GM21737 (cell line): ENCODE results near the gene TMEM184B.

Experiments used
- ATAC-seq: cut with Tn5 transposase; IDR thresholded peaks from one replicate; pipeline ENCODE4 v1.9.1; 2021; ENCODE audit warnings: mild to moderate bottlenecking, moderate library complexity; ENCODE audit not compliant: unreplicated experiment

The TMEM184B gene

DNA sequence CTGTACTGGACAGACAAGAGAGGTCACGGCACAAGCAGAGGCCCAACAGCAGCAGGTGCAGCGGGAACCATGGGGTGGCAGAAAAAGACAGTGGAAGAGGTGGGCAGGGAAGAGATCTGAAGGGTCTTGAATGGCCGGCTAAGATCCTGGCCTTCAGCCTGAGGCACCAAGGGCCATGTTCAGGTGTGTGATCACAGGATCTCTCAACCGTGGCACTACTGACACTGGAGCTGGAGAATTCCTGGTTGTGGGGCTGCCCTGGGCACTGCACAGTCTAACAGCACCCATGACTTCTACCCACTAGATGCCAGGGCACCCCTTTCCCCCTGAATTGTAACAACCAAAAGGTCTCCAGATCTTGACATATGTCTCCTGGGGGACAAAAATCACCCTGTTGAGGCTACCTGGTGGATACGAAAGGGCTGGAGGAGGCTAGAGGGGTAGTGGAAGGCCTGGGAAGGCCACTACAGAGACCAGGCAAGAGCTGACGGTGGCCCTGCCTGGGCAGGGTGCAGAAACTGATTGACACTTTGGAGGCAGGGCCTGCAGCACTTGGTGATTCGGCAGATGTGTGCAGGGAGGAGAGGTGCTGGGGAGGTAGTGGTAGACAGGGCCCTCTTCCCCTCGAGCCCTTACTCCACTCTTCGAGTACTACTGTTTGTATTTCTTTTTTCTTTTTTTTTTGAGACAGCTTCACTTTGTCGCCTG is 36.1 kb upstream of the TMEM184B start:
- no peak for ATAC-seq

DNA sequence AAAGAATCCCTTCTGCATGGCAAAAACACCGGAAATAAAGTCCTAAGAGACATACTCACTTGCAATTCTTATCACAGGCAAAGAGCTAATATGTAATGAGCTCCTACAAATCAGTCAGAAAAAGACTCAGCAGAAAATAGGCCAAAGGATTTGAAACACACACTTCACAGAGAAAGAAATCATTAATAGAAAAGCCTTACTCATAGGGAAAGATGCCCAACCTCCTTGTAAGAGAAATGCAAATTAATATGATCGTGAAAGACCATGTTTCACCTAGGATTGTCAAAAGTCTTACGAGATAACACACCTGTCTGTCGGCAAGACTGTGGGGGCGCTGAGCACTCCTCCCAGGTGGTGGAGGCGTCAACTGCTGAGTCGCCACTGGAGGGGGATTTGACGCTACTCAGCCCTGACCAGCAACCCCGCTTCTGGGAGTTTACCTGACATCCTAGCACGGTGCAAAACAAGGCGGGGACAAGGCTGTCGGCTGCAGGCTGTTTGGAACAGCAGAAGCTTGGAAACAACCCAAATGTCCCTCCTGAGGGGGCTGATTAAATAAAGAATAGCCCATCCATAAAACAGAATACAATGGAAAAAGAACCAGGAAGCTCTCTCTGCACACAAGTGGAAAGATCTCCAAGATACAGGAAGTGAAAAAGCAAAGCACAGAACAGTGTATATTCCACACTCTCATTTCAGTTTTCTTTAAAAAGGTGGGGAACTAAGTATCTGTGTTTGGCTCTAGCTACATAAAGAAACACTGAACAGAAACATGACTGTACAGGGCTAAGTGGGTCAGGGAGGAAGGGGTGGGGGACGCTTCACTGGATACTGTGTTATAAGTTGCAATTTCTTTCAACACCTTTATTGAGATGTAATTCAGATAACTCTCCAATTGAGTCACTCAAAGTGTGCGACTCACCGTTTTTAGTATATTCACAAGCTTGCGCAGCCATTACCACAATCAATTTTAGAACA is 33.0 kb upstream of the TMEM184B start:
- peak; percentile 60 for ATAC-seq

DNA sequence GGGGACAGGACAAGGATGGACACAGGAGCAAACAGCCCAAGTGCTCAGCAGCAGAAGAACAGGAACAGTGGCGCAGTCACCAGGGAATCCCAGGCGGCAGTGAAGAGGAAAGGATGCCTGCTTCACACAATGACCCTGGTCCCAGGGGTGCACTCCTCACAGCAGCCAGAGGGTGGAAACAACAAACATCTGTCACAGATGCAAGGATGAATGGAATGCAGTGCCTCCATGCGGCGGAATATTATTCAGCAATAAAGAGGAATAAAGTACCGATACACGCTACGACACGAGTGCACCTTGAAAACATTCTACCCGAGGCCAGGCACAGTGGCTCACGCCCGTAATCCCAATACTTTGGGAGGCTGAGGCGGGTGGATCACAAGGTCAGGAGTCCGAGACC is 31.7 kb upstream of the TMEM184B start:
- no peak for ATAC-seq

DNA sequence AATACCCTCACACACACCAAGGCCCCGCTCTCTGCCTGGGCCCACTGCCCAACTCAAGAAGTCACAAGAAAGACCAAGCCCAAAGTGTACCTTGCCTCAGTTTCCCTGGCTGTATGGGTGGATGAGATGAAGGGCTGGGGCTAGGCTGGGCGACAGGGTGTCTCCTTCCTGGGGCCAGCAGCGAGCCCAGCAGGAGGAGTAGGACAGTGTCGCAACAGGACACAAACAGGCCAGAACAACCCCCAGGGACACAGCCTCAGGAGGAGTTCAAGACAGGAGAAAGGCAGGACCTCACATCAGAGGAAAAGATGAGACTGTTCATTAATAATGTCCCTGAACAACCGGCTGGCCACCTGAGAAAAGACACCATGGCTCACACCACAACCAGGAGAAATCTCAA is 31.2 kb upstream of the TMEM184B start:
- no peak for ATAC-seq

DNA sequence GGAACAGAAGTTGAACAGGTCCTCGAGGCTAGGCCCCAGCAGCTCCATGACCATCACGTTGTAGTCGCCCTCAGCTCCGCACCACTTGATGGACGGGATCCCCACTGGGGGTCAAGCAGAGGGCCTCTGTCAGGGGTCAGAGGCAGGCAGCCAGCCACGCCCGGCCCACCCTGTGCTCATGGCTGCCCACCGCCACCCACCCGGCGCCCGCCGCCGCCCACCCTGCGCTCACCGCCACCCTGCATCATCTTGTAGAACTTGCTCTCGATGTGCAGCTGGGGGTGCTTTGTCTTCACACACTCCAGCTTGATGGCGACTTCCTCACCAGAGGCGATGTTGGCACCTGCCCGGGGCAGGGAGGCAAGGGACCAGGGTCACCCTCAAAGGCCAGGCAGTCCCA is 30.1 kb upstream of the TMEM184B start:
- no peak for ATAC-seq

DNA sequence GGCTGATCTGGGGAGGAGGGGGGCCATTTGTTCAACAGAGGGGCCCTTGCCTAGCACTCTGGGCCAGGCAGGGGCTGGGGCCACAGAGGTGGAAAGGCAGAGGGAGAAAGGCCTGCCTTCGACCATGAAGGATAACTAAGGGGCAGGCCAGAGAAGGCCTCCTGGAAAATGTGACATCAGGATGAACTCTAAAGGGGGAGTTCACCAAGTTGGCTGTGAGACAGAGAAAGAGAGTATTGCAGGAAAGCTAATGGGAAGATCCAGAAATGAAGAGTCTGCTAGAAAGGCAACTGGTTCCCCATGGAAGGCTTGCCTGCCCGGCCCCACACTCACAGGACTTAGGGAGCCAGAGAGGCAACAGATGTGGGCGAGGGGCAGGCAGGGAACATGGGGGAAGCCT is 28.1 kb upstream of the TMEM184B start:
- no peak for ATAC-seq

DNA sequence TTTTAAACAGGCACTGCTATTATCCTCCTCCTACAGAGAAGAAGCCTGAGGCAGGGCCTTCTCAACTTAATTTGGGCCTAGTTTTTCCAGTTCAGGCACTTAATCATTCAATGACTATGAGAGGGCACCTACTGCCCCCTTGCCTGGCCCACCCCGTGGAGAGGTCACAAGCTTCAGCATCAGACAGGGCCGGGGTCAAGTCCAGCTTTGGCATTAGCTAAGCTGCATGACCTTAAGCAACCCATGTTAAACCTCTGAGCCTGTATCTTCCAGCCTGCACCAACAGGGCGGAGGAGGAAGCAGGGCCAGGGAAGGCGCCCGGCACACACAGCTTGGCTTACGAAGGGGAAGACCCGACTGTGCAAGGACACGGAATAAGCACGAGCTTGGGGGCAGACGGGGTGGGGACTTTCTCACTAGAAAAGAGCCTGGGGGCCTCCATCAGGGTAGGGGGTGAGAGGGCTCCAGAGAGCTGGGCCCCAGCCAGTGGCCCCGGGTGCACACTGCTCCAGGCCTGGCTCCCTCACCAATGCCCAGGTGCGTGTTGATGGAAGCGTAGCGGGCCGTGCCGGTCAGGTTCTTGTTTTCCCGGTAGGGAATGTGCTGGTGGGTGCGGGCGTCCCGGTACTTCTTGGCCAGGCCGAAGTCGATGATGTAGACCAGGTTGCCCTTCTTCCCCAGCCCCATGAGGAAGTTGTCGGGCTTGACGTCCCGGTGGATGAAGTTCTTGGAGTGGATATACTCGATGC is 27.6 kb upstream of the TMEM184B start:
- no peak for ATAC-seq

DNA sequence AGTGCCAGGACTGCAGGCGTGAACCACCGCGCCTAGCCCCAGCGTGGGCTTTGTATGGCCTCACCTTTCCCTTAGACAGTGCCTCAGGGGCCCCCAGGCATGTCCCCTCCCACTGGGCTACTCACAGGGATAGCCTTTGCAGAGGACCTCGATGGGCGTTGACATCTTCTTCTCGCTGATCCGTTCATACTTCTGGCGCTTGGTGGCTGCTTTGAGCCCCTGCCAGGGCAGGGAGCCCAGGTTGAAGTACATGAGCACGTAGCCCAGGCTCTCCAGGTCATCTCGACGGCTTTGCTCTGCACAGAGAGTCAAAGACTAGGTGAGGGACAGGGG is 26.9 kb upstream of the TMEM184B start:
- ATAC-seq = no peak

DNA sequence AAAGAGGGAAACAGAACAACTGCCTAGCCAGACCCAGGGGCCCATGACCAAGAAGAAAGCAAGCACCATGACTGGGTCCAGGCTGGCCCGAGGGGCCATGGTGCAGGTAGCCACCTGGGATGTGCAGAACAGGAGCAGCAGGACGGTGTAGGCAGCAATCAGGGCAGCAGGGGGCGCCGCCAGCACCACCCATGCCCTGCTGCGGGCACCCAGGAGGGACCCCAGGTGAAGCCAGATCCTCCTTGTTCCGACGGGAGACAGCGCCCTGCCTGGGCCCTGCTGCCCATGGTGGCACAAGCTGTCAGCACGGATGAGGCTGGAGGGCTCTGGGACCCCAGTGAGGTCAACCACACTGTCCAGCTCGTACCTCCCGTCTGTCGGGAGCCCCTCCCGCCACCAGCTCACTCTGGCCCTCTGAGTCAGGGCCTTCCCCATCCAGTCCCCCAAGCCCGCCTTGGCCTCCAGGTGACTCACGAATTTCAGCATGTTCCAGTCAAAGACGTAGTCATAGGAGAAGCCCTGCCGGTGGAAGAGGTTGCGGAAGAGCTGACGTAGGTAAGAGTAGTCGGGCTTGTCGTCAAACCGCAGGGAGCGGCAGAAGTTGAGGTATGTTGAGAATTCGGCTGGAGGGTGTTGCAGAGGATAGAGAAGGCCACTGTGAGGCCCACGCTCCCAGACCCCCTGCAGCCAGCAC is 25.6 kb upstream of the TMEM184B start:
- ATAC-seq = no peak

DNA sequence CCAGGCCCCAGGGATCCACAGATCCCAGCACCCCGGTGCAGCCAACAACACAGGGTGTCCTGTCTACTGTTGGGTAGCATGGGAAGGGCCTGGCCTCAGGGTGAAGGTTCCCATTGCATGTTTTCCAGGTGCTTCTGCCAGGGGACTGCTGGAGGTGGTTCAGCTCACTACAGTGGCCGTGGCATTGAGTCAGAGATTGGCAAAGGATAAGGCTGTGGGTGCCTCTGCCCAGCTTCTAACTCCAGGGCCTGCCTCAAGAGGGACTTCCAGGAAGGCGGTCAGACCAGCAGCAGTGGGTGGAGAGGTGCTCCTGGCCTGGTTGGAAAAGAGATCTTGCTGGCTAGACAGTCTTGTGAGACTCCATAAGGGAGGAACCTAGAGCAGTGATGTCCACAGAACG is 23.6 kb upstream of the TMEM184B start:
- ATAC-seq = no peak

DNA sequence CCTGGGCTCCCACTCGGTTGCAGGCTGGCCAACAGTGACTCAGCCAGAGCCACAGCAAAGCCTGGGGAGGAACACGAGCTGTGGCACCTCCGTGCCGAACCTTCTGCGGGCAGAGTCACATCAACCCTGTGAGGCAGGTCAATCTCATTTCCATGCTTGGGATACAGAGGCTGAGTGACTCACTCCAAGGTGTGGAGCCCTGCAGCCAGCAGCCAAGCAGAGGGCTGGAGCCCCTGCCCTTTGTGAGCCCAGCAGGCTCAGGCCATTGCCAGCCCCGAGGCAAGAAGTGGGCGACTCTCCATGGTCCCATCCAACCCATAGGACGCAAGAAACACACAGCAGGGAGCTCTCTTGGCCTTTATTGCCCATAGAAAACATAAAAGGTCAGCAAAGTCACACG is 23.1 kb upstream of the TMEM184B start:
- no peak for ATAC-seq

DNA sequence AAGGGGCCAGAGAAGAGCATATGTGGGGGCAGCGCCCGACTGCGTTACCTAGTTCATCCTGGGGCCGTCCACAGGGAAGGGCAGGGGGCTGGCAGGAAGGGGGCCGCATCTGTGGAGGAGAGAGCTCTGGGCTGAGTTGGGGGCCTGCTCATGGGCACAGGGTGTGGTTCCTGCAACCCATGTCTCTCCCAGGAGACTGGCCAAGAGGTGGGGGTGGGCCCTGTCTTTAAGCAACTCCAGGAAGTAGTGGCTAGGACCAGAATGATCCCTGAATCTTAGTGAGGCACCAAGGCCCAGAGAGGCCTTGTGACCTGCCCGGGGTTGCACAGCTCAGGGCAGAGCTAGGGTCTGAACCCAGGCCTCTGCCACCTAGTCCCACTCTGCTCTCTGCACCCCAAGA is 22.5 kb upstream of the TMEM184B start:
- ATAC-seq = no peak

DNA sequence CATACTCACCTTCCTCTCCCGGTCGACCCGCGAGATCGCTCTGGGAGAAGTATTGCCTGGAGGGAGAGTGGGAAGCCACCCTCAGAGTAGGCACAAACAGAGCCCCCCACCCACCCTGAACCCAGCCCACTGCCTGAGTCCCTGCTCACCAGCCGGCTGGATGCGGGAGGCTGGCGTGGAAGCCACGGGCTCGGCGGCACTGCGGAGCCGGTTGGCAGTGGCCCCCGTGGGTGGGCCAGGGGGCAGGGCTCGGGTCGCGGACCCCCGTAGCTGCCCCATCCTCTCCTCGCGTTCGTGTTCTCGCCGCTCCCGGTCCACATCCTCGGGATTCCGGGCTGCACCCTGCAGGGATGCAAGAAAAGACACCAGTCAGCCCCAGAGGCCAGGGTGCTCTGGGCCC is 21.4 kb upstream of the TMEM184B start:
- ATAC-seq = no peak

DNA sequence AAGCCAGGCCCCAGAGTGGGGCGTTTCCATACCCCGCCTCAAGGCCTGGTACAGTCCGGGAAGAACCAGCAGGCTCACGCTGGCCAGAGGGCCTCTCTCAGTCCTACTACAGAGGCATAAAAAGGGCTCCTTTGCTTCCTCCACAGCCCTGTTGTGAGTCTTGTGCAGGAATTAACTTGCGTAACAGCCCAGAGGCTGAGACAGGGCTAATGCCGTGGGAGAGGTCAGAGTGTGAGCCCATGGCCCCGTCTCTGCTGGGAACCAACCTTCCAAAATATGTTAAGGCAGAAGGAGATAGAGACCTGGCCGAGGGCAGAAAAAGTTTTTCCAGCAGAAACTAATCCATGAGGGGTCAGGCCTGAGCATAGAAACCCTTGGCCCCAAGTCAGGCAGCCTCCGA is 19.9 kb upstream of the TMEM184B start:
- no peak for ATAC-seq

DNA sequence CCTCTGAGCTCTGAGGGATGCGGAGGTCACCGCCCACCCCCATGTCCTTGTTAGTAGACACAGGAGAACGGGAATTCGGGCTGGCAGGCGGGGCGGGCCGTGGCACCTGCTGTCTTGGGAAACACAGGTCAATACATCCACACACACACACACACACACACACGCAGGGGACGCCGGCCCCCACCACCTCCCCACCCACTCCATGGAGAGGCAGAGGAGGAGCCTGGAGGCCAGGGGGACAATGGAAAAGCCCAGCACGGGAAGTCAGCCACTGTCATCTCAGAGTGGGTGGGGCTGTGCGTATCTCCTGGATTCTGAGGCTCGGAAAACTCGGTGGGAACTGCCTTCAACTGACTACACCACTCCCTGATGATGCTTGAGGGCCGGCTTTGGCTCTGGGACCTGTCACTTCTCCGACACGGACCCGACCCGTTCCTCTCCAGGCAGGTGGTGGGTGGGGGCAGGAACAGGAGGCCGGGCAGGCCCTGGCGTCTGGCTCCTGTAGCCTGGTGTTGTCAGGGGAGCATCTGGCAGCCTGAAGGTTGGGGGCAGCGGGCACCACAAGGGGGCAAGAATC is 18.5 kb upstream of the TMEM184B start:
- ATAC-seq = no peak

DNA sequence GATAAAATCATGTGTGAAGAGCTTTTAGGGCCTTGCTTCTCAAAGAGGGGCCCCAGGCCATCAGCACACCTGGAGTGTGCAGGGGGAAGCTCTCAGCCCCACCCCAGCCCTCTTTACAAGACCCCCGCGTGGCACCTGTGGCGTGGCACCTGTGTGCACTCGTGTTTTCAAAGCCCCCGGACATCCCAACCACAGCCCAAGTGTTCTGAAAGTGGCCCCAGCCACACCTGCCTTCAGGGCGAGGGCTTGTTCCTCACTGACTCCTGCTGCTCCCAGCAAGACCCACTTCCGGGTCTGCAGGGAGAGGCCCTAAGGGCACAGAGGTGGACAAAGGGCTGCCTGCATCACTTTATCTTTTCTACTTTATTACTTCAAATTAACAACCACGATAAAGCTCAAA is 17.5 kb upstream of the TMEM184B start:
- no peak for ATAC-seq

DNA sequence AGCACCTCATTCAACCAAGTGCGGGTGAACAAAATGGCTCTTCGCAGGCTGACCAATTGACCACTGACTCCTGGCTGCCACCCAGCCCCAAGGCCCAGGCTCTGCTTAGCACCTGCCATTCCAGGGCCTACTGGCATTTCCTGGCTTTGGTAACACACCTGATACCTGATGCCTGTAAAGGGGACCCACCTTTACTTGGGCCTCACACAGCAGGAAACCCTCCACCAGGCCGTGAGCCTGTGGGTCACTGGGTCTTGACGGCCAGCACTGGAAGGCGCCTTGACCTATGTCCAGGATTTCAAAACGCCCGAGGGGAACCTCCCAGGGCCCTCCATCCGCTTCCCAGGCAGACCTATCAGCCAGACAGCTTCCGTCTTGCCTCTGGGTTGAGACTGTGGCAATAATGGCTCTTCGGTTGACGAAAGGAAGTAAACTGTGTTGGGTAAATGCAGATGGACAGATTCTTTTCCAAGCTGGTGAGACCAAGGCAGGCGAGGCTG is 16.8 kb upstream of the TMEM184B start:
- no peak for ATAC-seq

DNA sequence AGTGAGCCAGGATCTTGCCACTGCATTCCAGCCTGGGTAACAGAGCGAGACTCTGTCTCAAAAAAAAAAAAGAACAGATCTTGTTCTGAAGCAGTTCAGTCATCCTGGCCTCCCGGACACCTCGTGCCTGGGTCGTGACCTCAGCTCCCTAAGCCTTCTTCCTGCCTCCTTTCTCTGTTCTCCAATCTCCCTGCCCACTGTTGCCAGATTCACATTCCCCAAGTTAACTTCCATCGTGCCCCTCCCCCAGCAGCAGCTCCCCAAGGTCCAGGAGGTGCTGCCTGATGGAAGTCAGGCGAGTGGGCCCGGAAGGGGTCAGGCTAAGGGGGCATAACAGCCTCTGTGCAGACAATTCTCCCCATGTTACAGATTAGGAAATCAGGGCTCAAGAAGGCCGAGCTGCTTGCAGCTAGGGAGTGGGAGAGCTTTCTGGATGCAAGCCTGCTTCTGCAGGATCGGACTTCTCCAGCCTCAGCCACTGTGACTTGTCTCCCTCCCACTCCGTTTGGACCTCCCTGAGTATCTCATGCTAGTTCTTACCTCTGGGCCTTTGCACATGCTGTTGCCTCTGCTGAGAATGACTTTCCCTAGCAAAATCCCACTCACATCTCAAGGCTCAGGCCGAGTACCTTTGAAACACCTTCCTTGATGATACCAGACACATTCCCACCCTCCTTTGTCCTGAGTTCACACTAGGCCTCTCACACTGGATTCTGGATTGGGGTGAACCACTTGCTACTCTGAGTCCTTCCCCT is 14.3 kb upstream of the TMEM184B start:
- no peak for ATAC-seq

DNA sequence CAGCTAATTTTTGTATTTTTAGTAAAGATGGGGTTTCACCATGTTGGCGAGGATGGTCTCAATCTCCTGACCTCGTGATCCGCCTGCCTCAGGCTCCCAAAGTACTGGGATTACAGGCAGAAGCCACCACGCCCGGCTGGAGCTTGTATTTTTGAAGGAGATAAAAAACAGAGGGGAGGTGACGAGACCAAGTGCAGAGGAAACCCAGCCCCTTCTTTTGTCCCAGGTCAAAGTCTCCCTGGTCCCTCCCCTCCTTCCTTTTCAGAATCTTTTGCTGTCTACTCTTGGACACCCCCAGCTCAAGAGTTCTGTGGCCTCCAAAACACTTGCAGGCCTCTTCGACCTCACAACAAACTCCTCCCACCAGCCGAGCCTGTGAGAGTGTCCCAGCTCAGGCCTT is 12.2 kb upstream of the TMEM184B start:
- no peak for ATAC-seq

DNA sequence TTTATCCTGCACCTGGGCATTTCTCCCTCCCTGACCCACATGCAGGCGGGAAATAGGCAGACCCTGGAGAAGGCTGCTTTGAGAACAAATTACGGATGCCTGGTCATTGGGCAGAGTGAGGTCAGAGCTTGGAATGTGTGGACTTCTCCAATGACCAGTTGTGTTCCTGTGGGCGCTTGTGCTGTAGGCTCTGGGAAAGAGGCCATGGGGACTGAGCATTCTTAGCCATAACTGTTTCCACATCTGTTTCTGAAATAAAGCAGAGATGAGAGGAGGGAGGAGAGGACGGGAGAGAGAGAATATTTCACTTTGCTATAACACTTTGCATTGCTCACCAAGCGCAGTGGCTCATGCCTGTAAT is 11.2 kb upstream of the TMEM184B start:
- no peak for ATAC-seq
